CD4-positive, alpha-beta T cell treated with Interleukin-15 for 1 hour (primary cell): ENCODE measurements around the gene NODAL.

ENCODE experiments used
- DNase-seq: peaks from one replicate; pipeline ENCODE4 v3.0.0-alpha.2; 2020

Gene NODAL

GRCh38 chr10:70462349-70462984, 21.0 kb upstream of the NODAL start:
- DNase-seq = no peak

DNA sequence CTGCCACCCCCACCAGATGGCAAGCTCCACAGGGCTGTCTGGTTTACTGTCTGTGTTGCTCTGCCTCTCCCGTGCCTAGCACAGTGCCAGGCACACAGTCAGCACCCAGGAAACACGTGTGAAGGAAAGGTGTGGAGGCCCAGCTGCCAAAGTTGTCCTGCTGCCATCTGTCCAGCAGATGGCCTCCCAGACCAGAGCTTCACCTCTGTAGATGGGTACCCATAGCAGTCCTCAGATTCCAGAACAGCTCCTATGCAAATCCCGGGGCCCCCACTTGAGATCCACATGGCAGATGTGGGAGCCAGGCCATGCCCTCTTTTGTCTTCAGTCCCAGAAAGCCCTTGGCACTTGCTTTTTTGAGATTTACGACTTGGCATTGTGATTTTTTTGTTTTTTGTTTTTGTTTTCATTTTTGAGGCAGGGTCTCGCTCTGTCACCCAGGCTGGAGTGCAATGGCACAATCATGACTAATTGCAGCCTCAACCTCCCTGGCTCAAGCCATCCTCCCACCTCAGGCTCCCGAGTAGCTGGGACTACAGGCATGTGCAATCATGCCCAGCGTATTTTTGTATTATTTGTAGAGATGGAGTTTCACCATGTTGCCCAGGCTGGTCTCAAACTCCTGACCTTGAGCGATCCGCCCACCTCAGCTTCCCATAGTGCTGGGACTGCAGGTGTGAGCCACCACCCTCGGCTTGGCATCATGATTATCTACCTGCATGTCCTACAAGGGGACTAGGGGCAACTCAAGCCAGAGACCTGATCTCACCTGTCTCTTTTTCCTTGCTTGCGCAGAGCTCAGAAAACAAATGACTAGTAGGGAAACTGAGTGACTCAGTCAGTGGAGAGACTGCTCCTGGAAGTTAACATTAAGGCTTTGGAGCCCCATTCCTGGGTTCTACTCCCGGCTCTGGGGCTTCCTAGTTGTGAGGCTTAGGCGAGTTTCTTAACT, 20.2 kb upstream of the NODAL start:
- DNase-seq = peak; percentile 51

DNA sequence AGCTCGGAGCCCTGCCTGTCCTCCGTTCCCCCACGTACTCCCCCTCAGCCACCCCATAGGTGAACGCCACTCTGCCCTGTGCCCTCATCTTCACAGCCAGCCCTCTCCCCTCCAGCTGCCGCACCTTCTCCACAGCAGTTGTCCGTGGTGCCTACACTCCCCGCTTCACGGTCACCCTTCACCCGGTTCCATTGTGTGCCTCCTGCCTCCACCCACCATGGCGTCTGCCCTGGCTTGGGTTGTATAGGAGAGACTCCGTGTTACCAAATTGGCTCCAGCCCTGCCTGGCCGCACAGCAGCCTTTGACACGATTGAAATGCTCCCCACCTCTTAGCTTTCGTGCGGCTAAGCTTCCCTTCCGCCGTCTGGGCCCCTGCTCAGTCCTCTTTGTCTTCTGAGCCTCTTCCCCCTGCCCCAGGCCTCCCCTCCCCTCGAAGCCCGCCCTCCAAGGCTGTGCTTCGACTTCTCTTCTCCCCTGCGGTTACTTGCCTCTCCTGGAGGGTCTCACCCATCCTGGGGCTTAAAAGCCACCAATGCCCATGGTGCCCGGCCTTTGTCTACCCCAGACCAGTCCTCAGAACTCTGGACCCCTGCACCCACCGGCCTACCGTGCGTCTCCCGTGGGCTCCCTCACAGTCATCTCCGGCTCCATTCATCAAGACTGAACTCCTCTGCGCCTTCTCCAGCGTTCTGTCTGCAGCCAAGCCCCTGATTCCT, 18.5 kb upstream of the NODAL start:
- no peak for DNase-seq

DNA sequence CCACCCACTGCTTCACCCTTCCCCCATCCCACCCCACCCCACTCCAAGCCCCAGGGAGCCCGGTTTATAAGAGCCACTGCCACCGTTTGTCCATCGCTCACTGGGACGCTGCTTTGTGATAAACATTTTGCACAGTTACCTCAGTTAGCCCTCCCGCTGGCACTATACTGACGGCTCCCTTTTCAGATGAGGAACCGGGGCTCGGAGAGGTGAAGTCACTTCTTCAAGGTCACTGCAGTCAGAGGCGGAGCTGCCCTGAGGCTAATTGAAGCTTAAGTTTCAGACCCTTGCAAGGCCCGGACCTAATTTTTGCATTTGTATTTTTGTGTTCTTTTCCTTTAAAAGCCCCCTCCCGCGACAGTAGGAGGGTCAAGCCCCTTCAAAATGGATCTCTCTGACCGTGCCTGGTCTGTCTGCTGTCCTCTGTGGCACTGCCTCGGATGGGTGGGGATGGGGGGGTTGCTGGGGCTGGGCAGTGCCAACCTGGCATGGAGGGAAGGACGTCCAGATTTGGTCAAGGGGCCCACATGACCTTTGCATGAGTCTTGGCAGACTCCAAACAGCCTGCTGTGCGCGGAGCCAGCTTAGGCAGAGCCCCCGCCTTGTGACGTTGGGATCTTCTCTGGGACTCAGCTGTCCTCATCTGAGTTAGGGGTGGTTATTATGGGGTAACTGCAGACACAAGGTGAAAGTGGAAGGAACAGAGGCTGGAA, 17.7 kb upstream of the NODAL start:
- DNase-seq = no peak

- DNase-seq = peak; percentile 24
Observed at GRCh38 chr10:70458329-70459060, 17.0 kb upstream of the NODAL start.

DNA sequence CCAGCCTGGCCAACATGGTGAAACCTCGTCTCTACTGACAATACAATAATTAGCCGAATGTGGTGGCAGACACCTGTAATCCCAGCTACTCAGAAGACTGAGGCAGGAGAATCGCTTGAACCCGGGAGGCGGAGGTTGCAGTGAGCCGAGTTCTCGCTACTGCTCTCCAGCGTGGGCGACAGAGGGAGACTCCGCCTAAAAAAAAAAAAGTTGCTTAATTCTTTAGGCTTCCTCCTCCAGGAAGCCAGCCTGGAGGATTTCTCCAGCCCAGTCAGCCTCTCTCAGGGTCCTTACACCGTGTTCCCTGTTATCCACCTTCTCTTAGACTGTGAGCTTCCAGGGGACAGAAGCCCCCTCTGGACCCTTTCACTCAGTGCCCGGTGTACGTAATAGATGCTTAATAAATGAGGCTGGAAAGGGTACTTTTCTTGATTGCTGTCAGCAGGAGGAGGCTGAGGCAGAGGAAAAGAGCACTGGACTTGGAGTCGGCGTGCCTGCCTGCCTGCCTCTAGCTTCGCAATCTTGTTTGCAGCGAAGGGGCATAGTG, 16.4 kb upstream of the NODAL start:
- DNase-seq = no peak

GRCh38 chr10:70456164-70456563, 14.7 kb upstream of the NODAL start:
- no peak for DNase-seq

GRCh38 chr10:70455213-70455630, 13.7 kb upstream of the NODAL start:
- no peak for DNase-seq

GRCh38 chr10:70448236-70448635, 6.8 kb upstream of the NODAL start:
- no peak for DNase-seq

DNA sequence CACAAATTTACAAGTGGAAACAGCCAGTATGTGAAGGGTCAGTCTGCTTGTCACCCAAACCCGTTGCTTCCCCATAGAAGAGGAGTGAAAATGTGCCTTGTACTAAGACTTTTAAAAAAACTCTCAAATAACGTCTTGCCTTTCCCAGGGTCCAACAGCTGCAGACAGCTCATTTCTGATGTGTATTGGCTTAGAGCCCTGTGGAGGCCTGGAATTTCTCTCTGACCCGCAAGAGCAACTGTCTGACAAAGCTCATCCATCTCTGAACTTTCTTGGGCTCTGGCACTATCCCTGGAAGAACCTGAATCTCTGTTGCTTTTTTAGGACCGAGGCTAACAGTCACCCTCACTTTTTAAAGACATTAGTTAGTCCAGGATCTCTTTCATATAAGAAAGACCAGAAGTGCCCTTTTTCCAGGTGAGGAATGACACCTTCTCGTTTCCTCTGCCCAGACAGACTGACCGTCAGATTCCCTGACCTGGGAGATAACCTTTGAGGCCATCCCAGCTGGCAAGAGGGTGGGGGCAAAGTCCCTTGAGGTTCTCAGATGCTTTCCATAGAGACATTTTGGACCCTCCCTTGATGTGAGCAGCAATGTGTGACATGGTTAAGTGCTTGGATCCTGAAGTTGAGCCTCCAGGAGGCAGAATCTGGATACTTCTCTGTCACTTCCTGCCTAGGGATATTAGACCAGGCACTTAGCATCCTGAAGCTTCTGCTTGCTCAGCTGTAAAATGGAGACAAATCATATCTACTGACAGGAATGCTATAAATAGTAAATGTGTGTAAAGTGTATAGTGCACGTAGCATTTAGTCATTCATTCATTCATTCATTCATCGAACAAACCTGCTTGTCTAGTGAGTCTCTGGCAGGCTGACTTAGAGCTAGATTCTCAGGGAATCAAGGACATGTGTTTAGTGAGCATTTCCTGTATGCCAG, 4.5 kb upstream of the NODAL start:
- no peak for DNase-seq

DNA sequence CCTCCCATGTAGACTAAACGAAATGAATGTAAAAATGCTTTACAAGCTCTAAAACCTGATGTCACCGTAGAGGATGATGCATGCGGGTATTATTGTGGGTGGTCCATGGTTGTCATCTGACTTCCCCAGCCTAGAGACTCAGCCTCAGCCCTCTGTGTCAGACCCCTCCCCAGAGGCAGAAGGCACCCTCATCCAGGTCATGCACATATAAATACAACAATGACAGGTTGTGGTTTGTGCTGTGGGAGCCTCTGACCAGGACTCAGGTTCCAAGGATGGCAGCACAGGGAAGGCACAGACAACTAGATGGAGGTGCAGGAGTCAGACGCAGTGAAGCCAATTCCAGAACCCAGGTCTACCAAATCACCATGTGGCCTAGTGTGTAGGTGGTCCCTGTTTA, 3.3 kb upstream of the NODAL start:
- DNase-seq = no peak

DNA sequence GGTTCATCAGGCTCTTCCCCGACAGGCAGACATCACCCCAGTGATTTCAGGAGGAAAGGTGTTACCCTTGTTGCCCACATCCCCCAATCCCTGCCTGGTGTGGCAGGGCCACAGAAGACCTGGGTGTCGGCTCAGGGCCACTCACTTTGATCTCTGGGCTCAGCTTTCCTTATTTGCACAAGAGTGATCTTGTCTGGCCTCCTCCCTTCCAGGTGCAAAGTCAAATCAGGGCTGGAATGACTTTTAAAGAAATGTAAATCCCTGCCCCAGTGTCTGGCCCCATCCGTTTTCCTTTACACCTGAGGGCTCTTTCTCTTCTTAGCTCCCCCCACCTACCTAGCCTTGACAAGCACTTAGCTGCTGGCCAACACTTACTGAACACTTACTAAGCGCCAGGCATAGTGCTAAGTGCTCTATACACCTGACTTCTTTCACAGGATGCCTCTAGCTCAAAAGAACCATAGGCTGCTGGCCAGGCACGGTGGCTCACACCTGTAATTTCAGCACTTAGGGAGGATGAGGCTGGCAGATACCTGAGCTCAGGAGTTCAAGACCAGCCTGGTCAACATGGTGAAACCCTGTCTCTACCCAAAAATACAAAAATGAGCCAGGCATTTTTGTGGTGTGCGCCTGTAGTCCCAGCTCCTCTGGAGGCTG, 979 bp upstream of the NODAL start:
- no peak for DNase-seq

DNA sequence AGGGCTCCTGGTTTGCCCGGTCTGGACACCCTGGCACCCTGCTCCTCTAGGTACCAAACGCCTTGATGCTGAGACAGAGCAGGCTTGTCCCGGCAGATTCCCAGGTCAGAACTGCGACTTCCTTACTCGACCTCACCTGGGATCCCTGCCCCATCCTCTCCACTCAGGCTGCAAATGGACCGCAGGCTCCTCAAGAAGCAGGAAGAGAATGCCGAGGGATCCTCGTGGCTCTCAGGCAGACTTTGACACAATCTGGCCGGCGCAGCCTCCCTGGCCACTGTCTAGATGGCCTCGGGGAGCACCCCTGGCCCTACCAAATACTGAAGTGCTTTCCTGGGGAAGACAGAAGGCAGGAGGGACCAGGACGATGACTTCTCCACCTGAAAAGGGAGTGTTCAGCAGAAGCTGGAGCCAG, 421 bp upstream of the NODAL start:
- no peak for DNase-seq

DNA sequence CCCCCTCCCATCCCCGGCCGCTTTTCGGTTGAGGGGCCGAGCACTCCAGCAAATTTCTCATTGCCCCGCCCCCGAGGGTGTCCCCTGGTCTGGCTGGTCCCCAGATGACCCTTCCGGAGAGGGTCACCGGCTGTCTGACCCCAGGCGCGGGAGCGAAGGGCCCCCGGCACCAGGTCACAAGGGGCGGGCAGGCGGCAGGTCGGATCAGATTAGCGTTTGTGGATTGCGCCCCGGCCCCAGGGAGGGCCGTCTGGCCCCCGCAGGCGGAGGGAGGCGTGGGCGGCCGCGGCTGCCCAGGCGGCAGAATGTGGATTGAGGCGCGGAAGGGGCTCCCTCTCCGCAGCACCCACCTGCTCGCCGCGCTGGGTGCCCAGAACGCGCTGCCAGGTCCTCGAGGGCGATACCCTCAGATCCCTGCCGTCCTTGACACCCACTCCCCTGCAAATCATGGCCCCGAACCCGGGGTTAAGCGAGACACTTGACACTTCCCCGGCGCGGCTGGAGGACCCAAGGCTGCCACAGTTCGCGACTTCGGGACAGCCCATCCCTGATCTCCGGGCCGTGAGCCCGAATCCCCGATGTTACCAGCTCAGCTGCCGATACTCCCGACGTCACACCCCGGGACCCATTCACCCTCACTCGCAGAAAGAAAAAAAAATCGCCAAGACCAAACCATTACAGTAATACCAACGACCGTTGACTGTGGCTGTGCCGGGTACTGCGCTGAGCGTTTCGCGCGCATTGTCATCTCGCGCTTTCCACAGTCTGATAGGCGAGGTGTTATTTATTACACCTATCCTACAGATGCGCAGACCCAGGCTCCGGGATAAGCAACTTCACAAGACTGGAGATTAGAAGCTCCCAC, 953 bp downstream of the NODAL start:
- DNase-seq = no peak

DNA sequence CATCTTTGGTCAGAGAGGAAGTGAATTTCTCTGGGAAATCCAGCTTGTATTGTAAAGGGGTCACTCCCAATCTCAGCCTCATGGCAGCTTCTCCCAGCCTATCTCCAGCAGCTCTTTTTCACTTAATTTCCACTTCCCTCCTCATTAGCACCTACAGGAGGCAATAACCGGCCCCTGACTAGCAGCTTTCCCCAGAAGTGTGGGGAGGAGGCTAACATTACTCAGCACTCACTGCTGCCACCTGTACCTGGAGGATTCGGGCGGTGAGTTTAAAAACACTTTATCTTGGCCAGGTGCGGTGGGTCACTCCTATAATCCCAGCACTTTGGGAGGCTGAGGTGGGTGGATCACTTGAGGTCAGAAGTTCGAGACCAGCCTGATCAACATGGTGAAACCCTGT, 3.8 kb downstream of the NODAL start:
- no peak for DNase-seq

GRCh38 chr10:70435241-70436085, 6.0 kb downstream of the NODAL start:
- DNase-seq = no peak

GRCh38 chr10:70433581-70434280, 7.8 kb downstream of the NODAL start:
- no peak for DNase-seq
